Left lung (tissue), 10 donors: Measurements from ENCODE around the gene CNTNAP4. TPM values are rescaled to one million over a fixed set of nuclear protein-coding genes. Genes with fewer than 3 reads are reported as not detected.

Source experiments
- ATAC-seq: fragments of 200-7000 bp; cut with Tn5 transposase; one replicate; pipeline ENCODE4 v1.9.1; 2020; ENCODE audit warnings: moderate library complexity
- DNase-seq, 4 donors: peaks; one replicate each; pipeline ENCODE4 v3.0.0-alpha.2; 2013 to 2020
- H3K27ac ChIP-seq, 2 donors: fragments of 200-600 bp; sonication (generic) in 1 of 2; one replicate each; pipeline versions ENCODE4 v1.5.0 to v1.8.0; 2020 to 2021
- H3K27me3 ChIP-seq, 2 donors: fragments of 200-600 bp; sonication (generic) in 1 of 2; one replicate each; pipeline versions ENCODE4 v1.5.0 to v1.8.0; 2020 to 2021
- H3K36me3 ChIP-seq, 2 donors: fragments of 200-600 bp; sonication (generic) in 1 of 2; one replicate each; pipeline versions ENCODE4 v1.5.0 to v1.8.0; 2020 to 2021
- H3K4me1 ChIP-seq, 2 donors: fragments of 200-600 bp; one replicate each; pipeline ENCODE4 v1.8.0; 2021
- H3K4me3 ChIP-seq, 2 donors: fragments of 200-600 bp; sonication (generic) in 1 of 2; one replicate each; pipeline versions ENCODE4 v1.5.0 to v1.8.0; 2020 to 2021; ENCODE audit warnings: mild to moderate bottlenecking in 1 of 2
- H3K9me3 ChIP-seq, 2 donors: fragments of 200-600 bp; sonication (generic) in 1 of 2; one replicate each; pipeline versions ENCODE4 v1.5.0 to v1.8.0; 2020 to 2021
- intact Hi-C, 2 donors: fragments of 100-400 bp; cut with DNase I; formaldehyde crosslinking; loops; one replicate each; pipeline versions ENCODE4 v1.11.2 to v1.14.2; 2022
- polyA plus RNA-seq, 6 donors: library from polyadenylated mRNA; unstranded; fragments of 120-200 nt; gene quantifications; one replicate each; pipeline ENCODE4 v1.2.1, GENCODE V29; 2013; ENCODE audit not compliant: insufficient read length in 6 of 6
- total RNA-seq, 2 donors: library from RNA; stranded (reverse); fragmentation: NEBNext Ultra II Directional; extraction: Animal tissue kit (Norgen Biotek cat#: 25700); gene quantifications; one replicate each; pipeline ENCODE4 v1.2.1, GENCODE V29; 2021
- TF ChIP-seq, protein P1 (sequence below), 2 donors: fragments of 200-600 bp; sonication (generic) in 1 of 2; IDR thresholded peaks; one replicate each; pipeline versions ENCODE4 v1.5.0 to v1.8.0; 2021; ENCODE audit warnings: antibody characterized with exemption in 2 of 2
- donor health status: DM: no; HTN: yes; CAD: no.
- donor health status: DM: no; HTN: no; CAD: no.

CNTNAP4 gene
- total and polyA plus RNA-seq, 8 donors = 0.11 to 0.76 (median 0.37) TPM; not detected in 2

DNA sequence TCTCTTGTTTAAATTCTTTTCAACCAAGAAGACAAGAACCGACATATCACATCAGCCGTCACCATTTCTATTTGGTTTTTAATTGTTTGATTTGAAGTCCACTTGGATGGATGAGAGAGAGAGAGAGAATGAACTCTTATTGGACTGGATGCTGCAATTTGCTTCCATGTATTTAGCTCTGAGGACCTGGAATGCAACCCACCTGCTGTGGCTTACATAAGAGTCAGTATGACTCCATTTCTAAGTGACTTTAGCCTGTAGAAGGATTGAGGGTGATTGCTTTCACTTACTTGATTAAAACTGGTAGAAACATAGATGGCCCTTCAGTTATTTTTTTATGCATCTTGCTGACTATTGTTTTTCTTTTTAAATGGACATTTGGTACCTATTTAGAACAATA lies 296.1 kb downstream of the CNTNAP4 start:
- no peaks in the 10 kb centered on the region for H3K9me3 ChIP-seq
- H3K27me3 ChIP-seq = no peaks in the 10 kb centered on the region
- intact Hi-C loops = no loop called here
- H3K27ac ChIP-seq = no peak overlapping the region
- ATAC-seq (no peak), DNase-seq (no peak)
- TF ChIP-seq, protein P1, sequence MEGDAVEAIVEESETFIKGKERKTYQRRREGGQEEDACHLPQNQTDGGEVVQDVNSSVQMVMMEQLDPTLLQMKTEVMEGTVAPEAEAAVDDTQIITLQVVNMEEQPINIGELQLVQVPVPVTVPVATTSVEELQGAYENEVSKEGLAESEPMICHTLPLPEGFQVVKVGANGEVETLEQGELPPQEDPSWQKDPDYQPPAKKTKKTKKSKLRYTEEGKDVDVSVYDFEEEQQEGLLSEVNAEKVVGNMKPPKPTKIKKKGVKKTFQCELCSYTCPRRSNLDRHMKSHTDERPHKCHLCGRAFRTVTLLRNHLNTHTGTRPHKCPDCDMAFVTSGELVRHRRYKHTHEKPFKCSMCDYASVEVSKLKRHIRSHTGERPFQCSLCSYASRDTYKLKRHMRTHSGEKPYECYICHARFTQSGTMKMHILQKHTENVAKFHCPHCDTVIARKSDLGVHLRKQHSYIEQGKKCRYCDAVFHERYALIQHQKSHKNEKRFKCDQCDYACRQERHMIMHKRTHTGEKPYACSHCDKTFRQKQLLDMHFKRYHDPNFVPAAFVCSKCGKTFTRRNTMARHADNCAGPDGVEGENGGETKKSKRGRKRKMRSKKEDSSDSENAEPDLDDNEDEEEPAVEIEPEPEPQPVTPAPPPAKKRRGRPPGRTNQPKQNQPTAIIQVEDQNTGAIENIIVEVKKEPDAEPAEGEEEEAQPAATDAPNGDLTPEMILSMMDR (IDR thresholded peaks at IDR 0.05) = no peak
- H3K36me3 ChIP-seq = no peaks in the 10 kb centered on the region
- no peak overlapping the region for H3K4me3 ChIP-seq
- H3K4me1 ChIP-seq = no peaks in the 10 kb centered on the region

DNA sequence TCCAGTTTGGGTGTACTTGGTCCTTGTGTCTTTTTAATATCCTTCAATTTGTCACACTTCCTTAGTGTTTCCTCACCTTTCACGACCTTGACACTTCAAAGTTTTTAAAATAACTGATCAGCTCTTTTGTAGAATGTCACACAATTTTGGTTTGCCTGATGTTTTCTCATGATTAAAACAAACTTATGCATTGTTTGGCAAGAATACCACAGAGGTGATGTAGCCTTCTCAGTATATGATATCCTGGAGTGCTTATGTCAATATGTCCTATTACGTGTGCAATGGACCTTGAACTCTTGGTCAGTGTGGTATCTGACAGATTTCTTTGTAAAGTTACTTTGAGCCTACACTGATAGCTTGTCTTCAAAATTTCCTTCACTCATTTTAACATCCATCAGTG lies 297.4 kb downstream of the CNTNAP4 start:
- Histone ChIP-seq H3K4me3 (no peak overlapping the region), H3K36me3 (no peaks in the 10 kb centered on the region), H3K27me3 (no peaks in the 10 kb centered on the region), H3K27ac (no peak overlapping the region), H3K9me3 (no peaks in the 10 kb centered on the region), H3K4me1 (no peaks in the 10 kb centered on the region)
- TF ChIP-seq, protein P1 (IDR thresholded peaks at IDR 0.05) = no peak
- DNase-seq (no peak), ATAC-seq (no peak)
- intact Hi-C loops = no loop called here

DNA sequence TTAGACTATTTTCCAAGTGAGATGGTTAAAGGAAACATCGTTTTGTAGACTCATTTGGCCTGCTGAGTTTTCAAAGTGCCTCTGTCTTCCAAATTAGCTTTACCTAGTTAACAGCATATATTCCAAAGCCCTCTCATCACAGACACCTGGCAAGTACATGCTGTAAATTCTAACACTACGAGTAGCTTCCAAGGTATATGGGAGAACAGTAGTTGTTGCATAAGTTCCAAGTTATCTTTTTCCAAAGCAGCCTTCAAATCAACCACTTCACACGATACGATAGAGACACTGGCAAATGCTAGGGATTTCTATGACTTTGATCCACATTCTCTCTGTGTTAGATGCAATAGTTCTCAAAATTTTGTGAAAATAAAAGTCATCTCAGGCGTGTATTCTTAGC lies 299.3 kb downstream of the CNTNAP4 start:
- no peak overlapping the region for H3K27ac ChIP-seq
- no peaks in the 10 kb centered on the region for H3K36me3 ChIP-seq
- DNase-seq (no peak), ATAC-seq (no peak)
- H3K9me3 ChIP-seq = no peaks in the 10 kb centered on the region
- no peaks in the 10 kb centered on the region for H3K27me3 ChIP-seq
- intact Hi-C loops = no loop called here
- TF ChIP-seq, protein P1 (IDR thresholded peaks at IDR 0.05) = no peak
- H3K4me3 ChIP-seq = no peak overlapping the region
- H3K4me1 ChIP-seq = no peaks in the 10 kb centered on the region

DNA sequence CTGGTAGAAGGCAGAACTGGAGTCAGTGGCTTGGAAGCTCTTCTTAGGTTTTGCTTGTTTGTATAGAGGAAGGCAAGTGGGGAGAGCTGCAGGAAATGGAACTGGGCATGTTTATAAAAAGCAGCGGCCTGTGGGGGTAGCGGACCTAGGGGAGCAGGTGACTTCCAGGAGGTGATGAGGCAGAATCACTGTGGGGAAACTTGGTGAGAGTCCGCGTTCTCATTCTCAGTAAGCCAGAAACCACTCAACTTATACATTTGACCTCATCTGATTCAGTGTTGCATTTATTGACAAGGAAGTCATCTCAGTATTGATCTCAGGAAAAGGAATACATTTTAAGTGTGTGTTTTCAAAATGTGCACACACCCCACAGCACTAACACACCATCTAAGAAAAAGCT lies 299.8 kb downstream of the CNTNAP4 start:
- Histone ChIP-seq H3K4me3 (no peak overlapping the region), H3K4me1 (no peaks in the 10 kb centered on the region), H3K27ac (no peak overlapping the region), H3K36me3 (no peaks in the 10 kb centered on the region), H3K27me3 (no peaks in the 10 kb centered on the region), H3K9me3 (no peaks in the 10 kb centered on the region)
- peak in 1 of 4 donors; percentile 8 for DNase-seq
- TF ChIP-seq, protein P1 (IDR thresholded peaks at IDR 0.05) = no peak
- no peak for ATAC-seq
- intact Hi-C loops = no loop called here

DNA sequence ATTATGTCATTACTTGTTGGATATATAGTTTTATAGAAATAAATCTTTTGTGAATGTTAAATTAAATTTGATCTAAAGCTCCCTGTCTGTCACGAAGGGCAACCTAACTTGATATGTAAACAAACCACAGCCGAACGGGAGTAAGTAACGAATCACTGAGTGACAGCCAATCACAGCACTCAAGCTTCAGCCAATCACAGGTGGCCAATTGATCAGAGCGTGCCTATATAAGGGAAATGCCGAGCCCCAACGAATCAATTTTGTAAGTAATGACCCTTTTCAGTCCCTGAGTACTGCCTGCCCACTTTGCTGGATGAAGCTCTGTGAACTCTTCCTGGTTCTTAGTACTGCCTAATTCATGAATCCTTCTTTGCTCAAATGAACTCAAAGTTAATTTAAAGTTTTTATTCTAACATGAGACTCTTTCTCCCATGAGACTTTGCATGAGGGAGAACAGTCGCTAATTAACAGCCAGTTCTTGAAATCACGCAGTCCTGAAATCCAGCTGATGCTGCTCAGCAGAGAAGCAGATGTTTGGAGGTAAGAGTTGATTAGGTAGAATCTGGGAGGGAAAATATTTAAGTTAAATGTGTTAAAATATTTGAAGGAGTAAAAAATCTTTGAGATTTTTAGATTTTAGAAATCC lies 302.2 kb downstream of the CNTNAP4 start:
- TF ChIP-seq, protein P1 (IDR thresholded peaks at IDR 0.05) = no peak
- DNase-seq = no peak
- intact Hi-C loops = no loop called here
- no peaks in the 10 kb centered on the region for H3K27me3 ChIP-seq
- no peaks in the 10 kb centered on the region for H3K36me3 ChIP-seq
- no peak overlapping the region for H3K4me3 ChIP-seq
- ATAC-seq = no peak
- H3K4me1 ChIP-seq = no peaks in the 10 kb centered on the region
- no peaks in the 10 kb centered on the region for H3K9me3 ChIP-seq
- no peak overlapping the region for H3K27ac ChIP-seq
